Sigmoid colon (tissue), 7 donors: ENCODE data around the gene FRA10AC1. TPM values are rescaled to one million over a fixed set of nuclear protein-coding genes. Genes with fewer than 3 reads are reported as not detected.

ENCODE experiments used
- DNase-seq: peaks from one replicate; pipeline ENCODE4 v3.0.0-alpha.2; 2019
- H3K27ac ChIP-seq, 4 donors: fragments of 200-600 bp; sonication (generic); one replicate each; pipeline ENCODE4 v1.5.1; 2016 to 2019; ENCODE audit warnings: mild to moderate bottlenecking in 1 of 4
- H3K27me3 ChIP-seq, 3 donors: fragments of 200-600 bp; sonication (generic); one replicate each; pipeline ENCODE4 v1.5.1; 2019; ENCODE audit warnings: mild to moderate bottlenecking in 1 of 3
- H3K36me3 ChIP-seq, 4 donors: fragments of 200-600 bp; sonication (generic); one replicate each; pipeline ENCODE4 v1.5.1; 2016 to 2019
- H3K4me1 ChIP-seq, 4 donors: fragments of 200-600 bp; sonication (generic); one replicate each; pipeline ENCODE4 v1.5.1; 2017 to 2019
- H3K4me3 ChIP-seq, 4 donors: fragments of 200-600 bp; sonication (generic); one replicate each; pipeline ENCODE4 v1.5.1; 2017 to 2019; ENCODE audit warnings: mild to moderate bottlenecking in 2 of 4, moderate library complexity in 1 of 4
- H3K9me3 ChIP-seq, 4 donors: fragments of 200-600 bp in 3 of 4; sonication (generic) in 3 of 4; one replicate each; pipeline versions ENCODE4 v1.5.1 to v1.6.1; 2013 to 2019
- EP300 ChIP-seq, 4 donors: sonication (generic); formaldehyde crosslinking; IDR thresholded peaks; one replicate each; pipeline ENCODE4 v1.6.1; 2017; ENCODE audit warnings: antibody characterized with exemption in 4 of 4
- POLR2A ChIP-seq, 2 donors: fragments of 450-650 bp; IDR thresholded peaks; one replicate each; pipeline ENCODE4 v1.6.1; 2016; ENCODE audit warnings: antibody characterized with exemption in 2 of 2, mild to moderate bottlenecking in 2 of 2, moderate library complexity in 2 of 2
- POLR2AphosphoS5 ChIP-seq, 4 donors: sonication (generic); formaldehyde crosslinking; IDR thresholded peaks; one replicate each; pipeline ENCODE4 v1.6.1; 2017; ENCODE audit warnings: antibody characterized with exemption in 4 of 4
- WGBS, 2 donors: extraction: QIAGEN DNeasy Blood & Tissue Kit; methylation state at CpG; one replicate each; pipeline ENCODE4 v1.1.7; 2013; 5-methylcytosine and 5-hydroxymethylcytosine counted together
- intact Hi-C: fragments of 100-400 bp; cut with DNase I; formaldehyde crosslinking; loops from one replicate; pipeline ENCODE4 v1.15.1; 2023
- polyA plus RNA-seq, 3 donors: library from polyadenylated mRNA; stranded (reverse); fragments of 200-250 nt; gene quantifications; one replicate each; pipeline ENCODE4 v1.2.3, GENCODE V29; 2013
- total RNA-seq, 4 donors: library from RNA; depleted of rRNA; stranded (reverse); fragments of >200 nt; gene quantifications; one replicate each; pipeline ENCODE4 v1.1.0, GENCODE V29; 2016
- TF ChIP-seq, protein P1 (sequence below), 4 experiments: fragments of 450-650 bp in 3 of 4; fragments of 200-600 bp in 1 of 4; IDR thresholded peaks; one replicate each; pipeline ENCODE4 v1.5.1; 2016 to 2019; ENCODE audit warnings: antibody characterized with exemption in 4 of 4, mild to moderate bottlenecking in 3 of 4, moderate library complexity in 2 of 4
- donor health status: healthy with polysubstance abuse.
- donor health status: Bipolar disorder and iron deficiency.
- donor health status: healthy.

FRA10AC1 gene
- total and polyA plus RNA-seq, 7 donors, result 4.2 to 23.5 (median 11.8) TPM

DNA sequence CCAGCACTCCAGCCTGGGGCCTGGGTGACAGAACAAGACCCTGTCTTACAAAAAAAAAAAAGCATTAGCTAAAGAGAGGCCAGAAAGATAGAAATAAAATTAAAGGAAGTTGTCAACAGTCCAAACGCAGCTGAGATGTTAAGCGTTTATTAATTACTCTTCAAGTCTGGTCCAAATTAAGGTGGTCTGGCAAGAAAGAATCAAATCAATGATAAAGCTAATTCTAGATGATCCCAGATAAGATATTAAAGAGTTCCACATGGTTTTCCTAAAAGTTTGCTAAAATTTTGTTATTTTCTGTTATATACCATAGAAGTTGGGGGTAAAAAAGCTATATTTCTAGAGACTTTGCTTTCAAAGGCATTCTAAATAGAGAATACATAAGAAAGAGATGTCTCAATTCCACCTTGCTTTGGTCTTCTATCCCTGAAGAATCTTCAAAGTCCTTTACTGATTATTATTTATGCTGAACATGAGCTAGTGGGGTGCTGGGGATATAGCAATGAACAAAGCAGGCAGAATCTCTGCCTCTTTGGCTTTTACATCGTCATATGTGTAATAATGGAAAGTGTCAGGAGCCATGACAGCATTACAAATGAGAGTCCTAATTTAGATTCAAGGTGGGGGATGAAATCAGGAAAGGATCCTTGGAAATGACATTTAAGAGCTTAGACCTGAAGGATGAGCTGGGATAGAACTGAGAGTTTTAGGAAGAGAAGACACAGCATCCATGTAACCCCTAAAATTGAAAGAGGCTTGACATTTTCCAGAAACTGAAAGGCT, 23.4 kb downstream of the FRA10AC1 start:
- no peaks in the 10 kb centered on the region for H3K4me1 ChIP-seq
- peaks cover 0 to 75% (median 8%) of the 10 kb centered on the region in 4 donors for H3K36me3 ChIP-seq
- 90 to 96% methylated on average over 3 of the region's 3 CpGs for WGBS, 2 donors
- intact Hi-C loops, result no loop called here
- no peak overlapping the region for H3K4me3 ChIP-seq
- TF ChIP-seq EP300 (IDR thresholded peaks at IDR 0.05) (no peak), POLR2AphosphoS5 (IDR thresholded peaks at IDR 0.05) (no peak), POLR2A (IDR thresholded peaks at IDR 0.05) (no peak)
- TF ChIP-seq, protein P1, sequence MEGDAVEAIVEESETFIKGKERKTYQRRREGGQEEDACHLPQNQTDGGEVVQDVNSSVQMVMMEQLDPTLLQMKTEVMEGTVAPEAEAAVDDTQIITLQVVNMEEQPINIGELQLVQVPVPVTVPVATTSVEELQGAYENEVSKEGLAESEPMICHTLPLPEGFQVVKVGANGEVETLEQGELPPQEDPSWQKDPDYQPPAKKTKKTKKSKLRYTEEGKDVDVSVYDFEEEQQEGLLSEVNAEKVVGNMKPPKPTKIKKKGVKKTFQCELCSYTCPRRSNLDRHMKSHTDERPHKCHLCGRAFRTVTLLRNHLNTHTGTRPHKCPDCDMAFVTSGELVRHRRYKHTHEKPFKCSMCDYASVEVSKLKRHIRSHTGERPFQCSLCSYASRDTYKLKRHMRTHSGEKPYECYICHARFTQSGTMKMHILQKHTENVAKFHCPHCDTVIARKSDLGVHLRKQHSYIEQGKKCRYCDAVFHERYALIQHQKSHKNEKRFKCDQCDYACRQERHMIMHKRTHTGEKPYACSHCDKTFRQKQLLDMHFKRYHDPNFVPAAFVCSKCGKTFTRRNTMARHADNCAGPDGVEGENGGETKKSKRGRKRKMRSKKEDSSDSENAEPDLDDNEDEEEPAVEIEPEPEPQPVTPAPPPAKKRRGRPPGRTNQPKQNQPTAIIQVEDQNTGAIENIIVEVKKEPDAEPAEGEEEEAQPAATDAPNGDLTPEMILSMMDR (IDR thresholded peaks at IDR 0.05), result no peak
- no peak overlapping the region for H3K27ac ChIP-seq
- DNase-seq, result no peak
- no peaks in the 10 kb centered on the region for H3K9me3 ChIP-seq
- H3K27me3 ChIP-seq, result no peaks in the 10 kb centered on the region

DNA sequence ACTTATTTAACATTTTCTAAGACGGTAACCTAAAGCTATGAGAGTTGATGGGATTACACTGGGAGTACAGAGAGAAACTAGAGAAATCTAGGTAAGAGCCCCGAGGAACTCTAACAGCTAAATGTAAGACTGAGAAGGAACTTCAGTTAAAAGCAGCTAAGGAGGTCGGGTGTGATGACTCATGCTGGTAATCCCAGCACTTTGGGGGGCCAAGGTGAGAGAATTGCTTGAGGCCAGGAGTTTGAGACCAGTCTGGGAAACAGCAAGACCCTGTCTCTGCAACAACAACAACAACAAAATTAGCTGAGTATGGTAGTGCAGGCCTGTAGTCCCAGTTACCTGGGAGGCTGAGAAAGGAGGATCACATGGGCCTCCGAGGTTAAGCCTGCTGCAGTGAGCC, 24.0 kb downstream of the FRA10AC1 start:
- DNase-seq, result no peak
- H3K27me3 ChIP-seq, result no peaks in the 10 kb centered on the region
- no peak for TF ChIP-seq EP300 (IDR thresholded peaks at IDR 0.05)
- TF ChIP-seq, protein P1 (IDR thresholded peaks at IDR 0.05), result no peak
- no peak for TF ChIP-seq POLR2AphosphoS5 (IDR thresholded peaks at IDR 0.05)
- TF ChIP-seq POLR2A (IDR thresholded peaks at IDR 0.05), result no peak
- WGBS, 2 donors, result 90 to 91% methylated on average over 4 of the region's 4 CpGs
- intact Hi-C loops, result no loop called here
- H3K9me3 ChIP-seq, result no peaks in the 10 kb centered on the region
- H3K4me1 ChIP-seq, result no peaks in the 10 kb centered on the region
- peaks cover 0 to 77% (median 6%) of the 10 kb centered on the region in 4 donors for H3K36me3 ChIP-seq
- no peak overlapping the region for H3K27ac ChIP-seq
- H3K4me3 ChIP-seq, result no peak overlapping the region

DNA sequence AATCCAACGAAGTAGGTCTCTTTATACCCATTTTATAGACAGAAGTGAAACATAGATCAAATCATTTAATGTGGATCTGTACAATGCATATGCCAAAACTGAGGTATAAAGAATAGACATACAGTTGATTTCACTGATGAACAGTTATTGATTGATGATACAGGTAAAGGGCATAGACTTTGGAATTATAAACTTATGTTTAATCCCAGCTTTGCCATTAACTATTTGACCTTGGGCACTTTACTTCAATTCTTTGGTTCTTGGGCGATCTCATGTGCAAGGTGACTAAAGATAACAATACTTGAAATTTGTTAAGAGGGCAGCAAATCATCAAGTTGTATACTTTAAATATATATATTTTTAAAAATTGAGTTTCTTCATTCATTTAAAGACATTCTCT, 28.6 kb downstream of the FRA10AC1 start:
- no peak for DNase-seq
- Histone ChIP-seq H3K36me3 (peaks cover 0 to 98% (median 15%) of the 10 kb centered on the region in 4 donors), H3K27me3 (no peaks in the 10 kb centered on the region), H3K27ac (no peak overlapping the region), H3K4me3 (no peak overlapping the region), H3K4me1 (no peaks in the 10 kb centered on the region), H3K9me3 (no peaks in the 10 kb centered on the region)
- WGBS, 2 donors, result 88 to 95% methylated on average over 2 of the region's 2 CpGs
- intact Hi-C loops, result no loop called here
- TF ChIP-seq EP300 (IDR thresholded peaks at IDR 0.05) (no peak), POLR2AphosphoS5 (IDR thresholded peaks at IDR 0.05) (no peak), POLR2A (IDR thresholded peaks at IDR 0.05) (no peak)
- TF ChIP-seq, protein P1 (IDR thresholded peaks at IDR 0.05), result no peak

DNA sequence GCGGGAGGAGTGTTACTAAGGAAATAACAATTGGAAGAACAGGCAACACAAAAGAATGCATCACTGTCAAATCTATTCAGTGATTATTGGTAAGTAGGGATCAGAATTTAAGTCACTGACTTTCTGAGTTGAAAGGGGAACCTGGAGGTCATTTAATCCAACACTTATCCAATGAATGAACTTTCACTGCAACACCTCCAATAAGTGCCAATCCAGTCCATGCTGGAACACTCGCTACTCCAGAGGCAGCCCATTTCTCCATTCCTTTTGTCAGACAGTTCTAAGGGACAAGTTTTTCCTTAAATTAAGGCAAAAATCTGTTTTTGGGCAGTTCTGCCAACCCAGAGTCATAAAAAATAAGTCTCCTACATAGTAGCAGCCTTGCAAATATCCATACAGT, 29.5 kb downstream of the FRA10AC1 start:
- Histone ChIP-seq H3K27ac (no peak overlapping the region), H3K36me3 (peaks cover 0 to 98% (median 16%) of the 10 kb centered on the region in 4 donors), H3K4me1 (no peaks in the 10 kb centered on the region), H3K27me3 (no peaks in the 10 kb centered on the region), H3K4me3 (no peak overlapping the region), H3K9me3 (no peaks in the 10 kb centered on the region)
- DNase-seq, result no peak
- WGBS, 2 donors, result 69 to 92% methylated on average over 2 of the region's 2 CpGs
- intact Hi-C loops, result no loop called here
- TF ChIP-seq EP300 (IDR thresholded peaks at IDR 0.05) (no peak), POLR2AphosphoS5 (IDR thresholded peaks at IDR 0.05) (no peak), POLR2A (IDR thresholded peaks at IDR 0.05) (no peak)
- TF ChIP-seq, protein P1 (IDR thresholded peaks at IDR 0.05), result no peak
